Parathyroid adenoma (tissue), 2 donors: Measurements from ENCODE around the gene AGAP1.

ENCODE experiments used
- H2AFZ ChIP-seq: fragments of 300-600 bp; sonication (generic); one replicate; pipeline ENCODE4 v1.7.0; 2017; ENCODE audit warnings: antibody characterized with exemption, mild to moderate bottlenecking
- H3K27ac ChIP-seq: fragments of 300-600 bp; sonication (generic); one replicate; pipeline ENCODE4 v1.7.0; 2017
- H3K27me3 ChIP-seq: fragments of 300-600 bp; sonication (generic); one replicate; pipeline ENCODE4 v1.7.0; 2017; ENCODE audit warnings: low read length; ENCODE audit not compliant: control insufficient read depth, insufficient read depth
- H3K36me3 ChIP-seq: fragments of 300-600 bp; sonication (generic); one replicate; pipeline ENCODE4 v1.7.0; 2017; ENCODE audit warnings: low read length; ENCODE audit not compliant: control insufficient read depth, insufficient read depth
- H3K4me1 ChIP-seq: fragments of 300-600 bp; sonication (generic); one replicate; pipeline ENCODE4 v1.7.0; 2017; ENCODE audit warnings: control low read depth
- H3K4me2 ChIP-seq: fragments of 300-600 bp; sonication (generic); one replicate; pipeline ENCODE4 v1.7.0; 2017; ENCODE audit warnings: low read length
- H3K4me3 ChIP-seq: fragments of 300-600 bp; sonication (generic); one replicate; pipeline ENCODE4 v1.7.0; 2017; ENCODE audit warnings: low read depth, low read length
- H3K79me2 ChIP-seq: fragments of 300-600 bp; sonication (generic); one replicate; pipeline ENCODE4 v1.7.0; 2017; ENCODE audit warnings: control low read depth
- H3K9ac ChIP-seq: fragments of 300-600 bp; sonication (generic); one replicate; pipeline ENCODE4 v1.7.0; 2017; ENCODE audit warnings: mild to moderate bottlenecking
- H3K9me3 ChIP-seq: fragments of 300-600 bp; sonication (generic); one replicate; pipeline ENCODE4 v1.7.0; 2017; ENCODE audit warnings: low read length; ENCODE audit not compliant: control insufficient read depth
- TF ChIP-seq, protein P1 (sequence below): fragments of 300-600 bp; sonication (generic); IDR thresholded peaks from one replicate; pipeline ENCODE4 v1.7.0; 2017; ENCODE audit warnings: antibody characterized with exemption, mild to moderate bottlenecking
- donor health status: primary hyperparathyroidism.

AGAP1 gene

GRCh38 chr2:235723811-235724465 lies 230.1 kb downstream of the AGAP1 start:
- Histone ChIP-seq H3K9ac (no peak overlapping the region), H3K79me2 (peaks cover 2% of the 10 kb centered on the region), H3K4me1 (no peaks in the 10 kb centered on the region), H3K36me3 (no peaks in the 10 kb centered on the region), H2AFZ (no peak overlapping the region), H3K4me2 (no peak overlapping the region), H3K27me3 (no peaks in the 10 kb centered on the region), H3K27ac (no peak overlapping the region), H3K9me3 (no peaks in the 10 kb centered on the region), H3K4me3 (no peak overlapping the region)
- TF ChIP-seq, protein P1, sequence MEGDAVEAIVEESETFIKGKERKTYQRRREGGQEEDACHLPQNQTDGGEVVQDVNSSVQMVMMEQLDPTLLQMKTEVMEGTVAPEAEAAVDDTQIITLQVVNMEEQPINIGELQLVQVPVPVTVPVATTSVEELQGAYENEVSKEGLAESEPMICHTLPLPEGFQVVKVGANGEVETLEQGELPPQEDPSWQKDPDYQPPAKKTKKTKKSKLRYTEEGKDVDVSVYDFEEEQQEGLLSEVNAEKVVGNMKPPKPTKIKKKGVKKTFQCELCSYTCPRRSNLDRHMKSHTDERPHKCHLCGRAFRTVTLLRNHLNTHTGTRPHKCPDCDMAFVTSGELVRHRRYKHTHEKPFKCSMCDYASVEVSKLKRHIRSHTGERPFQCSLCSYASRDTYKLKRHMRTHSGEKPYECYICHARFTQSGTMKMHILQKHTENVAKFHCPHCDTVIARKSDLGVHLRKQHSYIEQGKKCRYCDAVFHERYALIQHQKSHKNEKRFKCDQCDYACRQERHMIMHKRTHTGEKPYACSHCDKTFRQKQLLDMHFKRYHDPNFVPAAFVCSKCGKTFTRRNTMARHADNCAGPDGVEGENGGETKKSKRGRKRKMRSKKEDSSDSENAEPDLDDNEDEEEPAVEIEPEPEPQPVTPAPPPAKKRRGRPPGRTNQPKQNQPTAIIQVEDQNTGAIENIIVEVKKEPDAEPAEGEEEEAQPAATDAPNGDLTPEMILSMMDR: no peak

DNA sequence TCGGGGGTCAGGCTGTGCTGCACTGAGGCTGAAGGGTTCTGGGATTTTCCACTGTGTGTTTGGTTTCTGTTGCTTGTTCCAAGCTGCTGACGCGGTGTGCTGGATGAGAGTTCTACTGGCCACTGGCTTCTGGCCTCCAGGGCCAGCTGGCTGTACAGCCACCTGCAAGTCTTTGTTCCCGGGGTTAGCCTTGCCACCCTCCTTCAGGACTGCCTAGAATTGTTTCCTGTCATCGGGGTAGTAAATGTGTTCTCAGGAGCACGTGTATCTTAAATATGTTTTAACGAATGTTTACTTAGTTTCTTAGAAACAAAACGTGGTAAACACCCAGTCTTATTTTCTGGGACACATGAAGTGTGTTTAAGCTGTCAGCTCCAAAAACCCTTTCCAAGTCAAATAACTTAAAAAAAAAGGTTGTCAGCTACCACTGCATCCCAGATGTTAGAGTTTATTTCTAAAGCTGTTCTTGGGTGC lies 231.2 kb downstream of the AGAP1 start:
- Histone ChIP-seq H3K4me1 (no peaks in the 10 kb centered on the region), H3K79me2 (peaks cover 2% of the 10 kb centered on the region), H3K27me3 (no peaks in the 10 kb centered on the region), H3K36me3 (no peaks in the 10 kb centered on the region), H3K9me3 (no peaks in the 10 kb centered on the region), H3K4me3 (no peak overlapping the region), H2AFZ (no peak overlapping the region), H3K4me2 (no peak overlapping the region), H3K9ac (no peak overlapping the region), H3K27ac (no peak overlapping the region)
- TF ChIP-seq, protein P1: no peak

DNA sequence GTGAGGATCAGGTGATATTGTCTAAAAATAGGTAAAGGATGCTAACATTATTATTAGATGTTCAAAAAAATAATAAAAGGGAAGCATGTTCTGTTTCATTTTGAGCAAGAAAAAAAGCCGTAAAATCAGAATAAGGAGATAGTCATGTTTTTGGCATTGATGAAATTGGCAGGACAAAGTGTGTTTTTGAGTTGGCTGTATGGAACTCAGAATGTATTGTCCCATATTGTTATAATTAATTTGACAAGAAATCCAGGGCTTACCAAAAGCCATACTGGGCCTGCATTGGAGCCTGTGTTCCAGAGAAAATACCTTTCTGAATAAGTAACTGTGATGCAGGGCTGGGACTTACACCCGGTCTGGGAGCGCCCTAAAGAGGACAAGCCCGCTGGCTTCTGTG lies 232.0 kb downstream of the AGAP1 start:
- Histone ChIP-seq H3K9ac (no peak overlapping the region), H2AFZ (no peak overlapping the region), H3K9me3 (no peaks in the 10 kb centered on the region), H3K4me2 (no peak overlapping the region), H3K4me1 (no peaks in the 10 kb centered on the region), H3K27ac (no peak overlapping the region), H3K4me3 (no peak overlapping the region), H3K36me3 (no peaks in the 10 kb centered on the region), H3K79me2 (peaks cover 2% of the 10 kb centered on the region), H3K27me3 (no peaks in the 10 kb centered on the region)
- TF ChIP-seq, protein P1: no peak

DNA sequence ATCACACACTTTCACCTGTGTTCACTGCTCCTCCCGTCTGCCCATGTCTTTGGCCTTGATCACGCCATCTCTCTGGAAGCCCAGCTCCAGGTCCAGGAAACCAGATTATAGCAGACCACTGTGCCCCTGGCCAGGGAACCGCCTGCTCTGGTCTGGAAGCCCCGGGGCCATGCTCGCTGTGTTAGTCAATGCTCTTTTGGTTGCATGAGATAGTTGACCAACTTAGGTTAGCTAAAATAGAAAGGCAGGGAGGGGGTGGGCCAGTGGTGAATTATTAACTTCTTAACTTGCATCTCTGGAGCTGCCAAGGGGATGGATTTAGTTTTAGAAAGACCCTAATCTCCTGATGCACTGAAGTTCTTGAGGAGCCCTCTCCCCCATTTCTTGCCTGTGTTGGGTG lies 232.7 kb downstream of the AGAP1 start:
- TF ChIP-seq, protein P1: no peak
- Histone ChIP-seq H3K4me1 (no peaks in the 10 kb centered on the region), H3K4me3 (no peak overlapping the region), H3K79me2 (peaks cover 2% of the 10 kb centered on the region), H3K27me3 (no peaks in the 10 kb centered on the region), H3K4me2 (no peak overlapping the region), H3K9me3 (no peaks in the 10 kb centered on the region), H3K27ac (no peak overlapping the region), H3K36me3 (no peaks in the 10 kb centered on the region), H2AFZ (no peak overlapping the region), H3K9ac (no peak overlapping the region)

GRCh38 chr2:235727174-235727573 lies 233.3 kb downstream of the AGAP1 start:
- no peak overlapping the region for H3K9ac ChIP-seq
- H3K36me3 ChIP-seq: no peaks in the 10 kb centered on the region
- H3K4me2 ChIP-seq: no peak overlapping the region
- no peaks in the 10 kb centered on the region for H3K4me1 ChIP-seq
- no peak overlapping the region for H3K27ac ChIP-seq
- TF ChIP-seq, protein P1: no peak
- H3K4me3 ChIP-seq: no peak overlapping the region
- H3K27me3 ChIP-seq: no peaks in the 10 kb centered on the region
- H3K79me2 ChIP-seq: peaks cover 1% of the 10 kb centered on the region
- H3K9me3 ChIP-seq: no peaks in the 10 kb centered on the region
- no peak overlapping the region for H2AFZ ChIP-seq
